ENCODE results near the gene TMEM106C. TPM values are rescaled to one million over a fixed set of nuclear protein-coding genes. Genes with fewer than 3 reads are reported as not detected.

Gene TMEM106C
- total RNA-seq, 4 donors from 2014 or later = 68.6 to 98.8 (median 72.0) TPM

DNA sequence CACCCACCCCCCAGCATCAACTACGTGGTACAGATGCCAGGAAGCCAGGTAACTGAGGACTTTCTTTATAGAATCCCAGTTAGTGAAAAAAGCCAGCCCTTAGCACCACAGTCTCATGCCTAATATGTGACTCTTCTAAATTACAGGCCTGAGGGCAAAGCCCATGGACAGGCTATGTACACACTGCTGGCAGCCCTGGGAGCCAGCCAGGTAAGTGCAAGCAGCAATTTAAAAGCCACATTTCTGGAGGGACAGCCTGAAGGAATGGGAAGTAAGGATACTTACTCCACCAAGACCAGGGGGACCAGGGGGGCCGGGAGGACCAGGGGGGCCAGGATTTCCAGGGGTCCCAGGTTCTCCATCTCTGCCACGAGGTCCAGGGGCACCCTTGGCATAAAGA is 33.9 kb downstream of the TMEM106C start:
- H3K27ac ChIP-seq (replicated peaks in 1 of 4) = no peak overlapping the region
- no peaks in the 10 kb centered on the region for H3K36me3 ChIP-seq
- no peak for DNase-seq (ENCODE audit: extremely low spot score)
- H3K4me3 ChIP-seq = no peak overlapping the region
- TF ChIP-seq POLR2AphosphoS5 (IDR thresholded peaks at IDR 0.05) (no peak), EP300 (IDR thresholded peaks at IDR 0.05) (no peak), POLR2A (IDR thresholded peaks at IDR 0.05; ENCODE audit: low read depth) (no peak)
- TF ChIP-seq, protein P1, sequence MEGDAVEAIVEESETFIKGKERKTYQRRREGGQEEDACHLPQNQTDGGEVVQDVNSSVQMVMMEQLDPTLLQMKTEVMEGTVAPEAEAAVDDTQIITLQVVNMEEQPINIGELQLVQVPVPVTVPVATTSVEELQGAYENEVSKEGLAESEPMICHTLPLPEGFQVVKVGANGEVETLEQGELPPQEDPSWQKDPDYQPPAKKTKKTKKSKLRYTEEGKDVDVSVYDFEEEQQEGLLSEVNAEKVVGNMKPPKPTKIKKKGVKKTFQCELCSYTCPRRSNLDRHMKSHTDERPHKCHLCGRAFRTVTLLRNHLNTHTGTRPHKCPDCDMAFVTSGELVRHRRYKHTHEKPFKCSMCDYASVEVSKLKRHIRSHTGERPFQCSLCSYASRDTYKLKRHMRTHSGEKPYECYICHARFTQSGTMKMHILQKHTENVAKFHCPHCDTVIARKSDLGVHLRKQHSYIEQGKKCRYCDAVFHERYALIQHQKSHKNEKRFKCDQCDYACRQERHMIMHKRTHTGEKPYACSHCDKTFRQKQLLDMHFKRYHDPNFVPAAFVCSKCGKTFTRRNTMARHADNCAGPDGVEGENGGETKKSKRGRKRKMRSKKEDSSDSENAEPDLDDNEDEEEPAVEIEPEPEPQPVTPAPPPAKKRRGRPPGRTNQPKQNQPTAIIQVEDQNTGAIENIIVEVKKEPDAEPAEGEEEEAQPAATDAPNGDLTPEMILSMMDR (IDR thresholded peaks at IDR 0.05) = no peak
- peaks cover 11 to 23% (median 18%) of the 10 kb centered on the region in 4 donors for H3K4me1 ChIP-seq
- intact Hi-C loops (cut with DNase I) = no loop called here
- 52% methylated on average over 3 of the region's 3 CpGs for WGBS
- peaks cover 0 to 71% (median 7%) of the 10 kb centered on the region in 4 donors for H3K27me3 ChIP-seq
- H3K9me3 ChIP-seq = no peaks in the 10 kb centered on the region

DNA sequence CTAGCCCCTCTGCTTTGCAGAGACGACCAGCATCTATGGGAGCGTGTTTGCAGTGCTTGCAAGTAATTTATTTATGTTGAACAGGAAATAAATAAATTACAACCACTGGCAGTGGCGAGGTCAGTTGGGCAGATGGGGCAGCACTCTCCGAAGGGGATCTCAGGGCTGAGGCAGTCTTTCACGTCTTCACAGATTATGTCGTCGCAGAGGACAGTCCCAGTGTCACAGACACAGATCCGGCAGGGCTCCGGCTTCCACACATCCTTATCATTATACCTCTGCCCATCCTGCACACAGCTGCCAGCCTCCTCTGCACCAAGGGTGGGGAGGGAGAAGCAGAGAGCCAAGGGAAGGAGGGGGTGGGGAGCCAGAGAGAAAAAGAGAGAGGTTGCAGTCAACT is 36.4 kb downstream of the TMEM106C start:
- no peak for DNase-seq (ENCODE audit: extremely low spot score)
- Histone ChIP-seq H3K27ac (replicated peaks in 1 of 4) (no peak overlapping the region), H3K4me1 (peaks cover 36 to 48% (median 43%) of the 10 kb centered on the region in 4 donors), H3K27me3 (peaks cover 14 to 82% (median 30%) of the 10 kb centered on the region in 4 donors), H3K4me3 (no peak overlapping the region), H3K9me3 (no peaks in the 10 kb centered on the region), H3K36me3 (no peaks in the 10 kb centered on the region)
- WGBS = 67% methylated on average over 9 of the region's 9 CpGs
- TF ChIP-seq EP300 (IDR thresholded peaks at IDR 0.05) (no peak), POLR2AphosphoS5 (IDR thresholded peaks at IDR 0.05) (no peak), POLR2A (IDR thresholded peaks at IDR 0.05; ENCODE audit: low read depth) (no peak)
- TF ChIP-seq, protein P1 (IDR thresholded peaks at IDR 0.05) = no peak
- intact Hi-C loops (cut with DNase I) = no loop called here

DNA sequence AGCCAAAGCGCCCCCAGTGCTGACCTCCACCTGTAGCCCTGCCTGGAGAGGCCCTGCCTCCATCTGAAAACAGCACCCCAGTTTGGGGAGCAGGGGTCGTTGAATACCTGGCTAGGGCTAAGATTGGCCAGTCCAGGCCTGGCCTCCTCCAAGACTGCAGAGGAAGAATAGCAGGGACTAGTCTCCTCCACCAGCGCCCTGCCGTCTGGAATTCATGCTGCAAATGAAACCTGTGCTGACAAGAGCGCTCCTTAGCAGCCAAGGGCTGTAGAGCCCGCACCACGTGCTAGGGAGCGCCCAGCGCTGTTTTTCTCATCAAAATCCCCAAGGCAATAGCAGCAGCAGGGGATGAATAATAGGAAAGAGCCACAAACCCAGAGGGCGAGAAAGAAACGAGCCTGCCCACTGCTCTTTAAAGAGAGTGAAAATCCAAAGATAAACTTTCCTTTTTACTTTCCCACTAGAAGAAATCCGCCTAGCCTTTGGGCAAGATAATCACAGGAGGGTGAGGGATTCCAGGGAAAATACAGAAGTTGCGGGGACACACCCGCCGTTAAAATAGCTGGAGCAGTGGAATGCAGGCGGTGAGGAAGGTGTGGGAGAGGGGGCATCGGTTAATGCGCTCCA is 37.6 kb downstream of the TMEM106C start:
- intact Hi-C loops (cut with DNase I) = no loop called here
- WGBS = 9% methylated on average over 18 of the region's 18 CpGs
- Histone ChIP-seq H3K4me3 (peak overlapping the region; percentile 46 to 62 (median 56)), H3K36me3 (no peaks in the 10 kb centered on the region), H3K27ac (replicated peaks in 1 of 4) (peak overlapping the region in 2 of 4 donors; percentile 12 to 20), H3K27me3 (peaks cover 14 to 85% (median 41%) of the 10 kb centered on the region in 4 donors), H3K9me3 (no peaks in the 10 kb centered on the region), H3K4me1 (peaks cover 37 to 50% (median 47%) of the 10 kb centered on the region in 4 donors)
- TF ChIP-seq EP300 (IDR thresholded peaks at IDR 0.05) (no peak), POLR2A (IDR thresholded peaks at IDR 0.05; ENCODE audit: low read depth) (no peak), POLR2AphosphoS5 (IDR thresholded peaks at IDR 0.05) (peak in 1 of 2 donors; percentile 4)
- TF ChIP-seq, protein P1 (IDR thresholded peaks at IDR 0.05) = no peak
- no peak for DNase-seq (ENCODE audit: extremely low spot score)

DNA sequence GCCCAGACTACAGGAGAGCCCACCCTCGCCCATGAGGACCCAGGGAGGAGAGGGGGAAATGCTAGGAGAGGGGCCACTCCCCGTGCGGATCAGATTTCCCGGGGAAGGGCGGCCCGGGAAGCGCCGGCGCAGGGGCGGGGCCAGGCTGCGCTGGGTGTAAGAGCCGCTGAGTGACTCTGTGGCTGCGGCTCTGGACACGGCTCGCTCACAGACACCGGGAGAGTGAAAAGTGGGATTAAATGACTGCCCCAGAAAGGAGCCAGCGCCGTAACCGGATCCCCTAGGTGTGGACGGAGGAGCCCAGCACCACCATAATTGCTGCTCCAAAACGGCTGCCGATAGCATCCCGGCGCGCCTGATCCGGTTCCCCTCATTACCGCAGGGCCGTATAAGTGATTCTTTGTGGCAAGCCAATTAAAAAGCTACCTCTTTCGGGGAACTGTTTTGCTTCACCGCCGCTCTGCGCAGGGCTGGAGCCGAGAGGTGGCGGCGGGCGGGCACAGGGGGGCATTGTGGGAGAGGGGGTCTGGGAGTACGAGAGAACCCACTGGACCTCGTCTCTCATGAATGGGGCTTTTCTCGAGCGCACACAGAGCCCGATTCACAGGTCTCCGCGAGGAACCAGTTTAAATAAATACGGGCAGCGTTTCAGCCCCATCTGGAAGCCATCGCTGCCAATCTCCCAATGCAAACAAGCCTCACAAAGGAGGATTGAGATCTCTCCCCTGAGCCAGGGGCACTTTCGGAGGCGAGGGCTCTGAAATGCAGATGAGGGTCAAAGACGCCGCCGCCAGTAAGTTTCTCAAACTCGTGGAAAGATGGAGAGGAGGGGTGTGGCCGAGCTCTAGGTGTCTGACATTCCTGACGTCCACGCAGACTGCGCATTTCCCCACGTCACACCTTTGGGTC is 38.4 kb downstream of the TMEM106C start:
- no peaks in the 10 kb centered on the region for H3K9me3 ChIP-seq
- H3K27ac ChIP-seq (replicated peaks in 1 of 4) = peak overlapping the region in 2 of 4 donors; percentile 12 to 20
- H3K36me3 ChIP-seq = no peaks in the 10 kb centered on the region
- intact Hi-C loops (cut with DNase I) = no loop called here
- DNase-seq (ENCODE audit: extremely low spot score) = no peak
- 0% methylated on average over 11 of the region's 57 CpGs for WGBS
- peaks cover 37 to 50% (median 46%) of the 10 kb centered on the region in 4 donors for H3K4me1 ChIP-seq
- TF ChIP-seq POLR2A (IDR thresholded peaks at IDR 0.05; ENCODE audit: low read depth) = no peak
- TF ChIP-seq, protein P1 (IDR thresholded peaks at IDR 0.05) = no peak
- no peak for TF ChIP-seq POLR2AphosphoS5 (IDR thresholded peaks at IDR 0.05)
- TF ChIP-seq EP300 (IDR thresholded peaks at IDR 0.05) = no peak
- peaks cover 14 to 92% (median 40%) of the 10 kb centered on the region in 4 donors for H3K27me3 ChIP-seq
- peak overlapping the region; percentile 46 to 62 (median 56) for H3K4me3 ChIP-seq
